ENCODE results near the gene MED15. TPM values are rescaled to one million over a fixed set of nuclear protein-coding genes. Genes with fewer than 3 reads are reported as not detected.

The MED15 gene
- total RNA-seq, 1 donor from 2014 or later: 111 TPM

- H3K27ac Mint-ChIP-seq (ENCODE audit: unreplicated experiment): no peak overlapping the region
- peaks cover 46% of the 10 kb centered on the region for H3K4me1 Mint-ChIP-seq (ENCODE audit: low read depth)
- peaks cover 10% of the 10 kb centered on the region for H3K9me3 Mint-ChIP-seq (ENCODE audit: low read depth)
- DNase-seq (ENCODE audit: low spot score): no peak
- no peaks in the 10 kb centered on the region for H3K27me3 Mint-ChIP-seq (ENCODE audit: low read depth)
- no peak for TF ChIP-seq CTCF (IDR thresholded peaks at IDR 0.05)
- no peak overlapping the region for H3K4me3 Mint-ChIP-seq (ENCODE audit: unreplicated experiment)
- H3K36me3 Mint-ChIP-seq (ENCODE audit: low read depth): peaks cover 35% of the 10 kb centered on the region
Measured at GRCh38 chr22:20559174-20559760, 51.9 kb downstream of the MED15 start.

- no peak overlapping the region for H3K27ac Mint-ChIP-seq (ENCODE audit: unreplicated experiment)
- no peaks in the 10 kb centered on the region for H3K27me3 Mint-ChIP-seq (ENCODE audit: low read depth)
- peaks cover 10% of the 10 kb centered on the region for H3K9me3 Mint-ChIP-seq (ENCODE audit: low read depth)
- H3K4me3 Mint-ChIP-seq (ENCODE audit: unreplicated experiment): no peak overlapping the region
- DNase-seq (ENCODE audit: low spot score): no peak
- H3K4me1 Mint-ChIP-seq (ENCODE audit: low read depth): peaks cover 41% of the 10 kb centered on the region
- no peak for TF ChIP-seq CTCF (IDR thresholded peaks at IDR 0.05)
- peaks cover 37% of the 10 kb centered on the region for H3K36me3 Mint-ChIP-seq (ENCODE audit: low read depth)
Measured at GRCh38 chr22:20560716-20561115, 53.3 kb downstream of the MED15 start.

- H3K9me3 Mint-ChIP-seq (ENCODE audit: low read depth): peaks cover 10% of the 10 kb centered on the region
- no peak overlapping the region for H3K27ac Mint-ChIP-seq (ENCODE audit: unreplicated experiment)
- no peak overlapping the region for H3K4me3 Mint-ChIP-seq (ENCODE audit: unreplicated experiment)
- no peak for TF ChIP-seq CTCF (IDR thresholded peaks at IDR 0.05)
- H3K4me1 Mint-ChIP-seq (ENCODE audit: low read depth): peaks cover 41% of the 10 kb centered on the region
- DNase-seq (ENCODE audit: low spot score): no peak
- H3K27me3 Mint-ChIP-seq (ENCODE audit: low read depth): no peaks in the 10 kb centered on the region
- H3K36me3 Mint-ChIP-seq (ENCODE audit: low read depth): peaks cover 36% of the 10 kb centered on the region
Measured at GRCh38 chr22:20561882-20562281, 54.5 kb downstream of the MED15 start.

- no peak for TF ChIP-seq CTCF (IDR thresholded peaks at IDR 0.05)
- Mint-ChIP-seq H3K36me3 (ENCODE audit: low read depth) (peaks cover 36% of the 10 kb centered on the region), H3K9me3 (ENCODE audit: low read depth) (peaks cover 10% of the 10 kb centered on the region), H3K4me1 (ENCODE audit: low read depth) (peaks cover 41% of the 10 kb centered on the region), H3K27me3 (ENCODE audit: low read depth) (no peaks in the 10 kb centered on the region), H3K4me3 (ENCODE audit: unreplicated experiment) (no peak overlapping the region), H3K27ac (ENCODE audit: unreplicated experiment) (no peak overlapping the region)
- peak; percentile 12 for DNase-seq (ENCODE audit: low spot score)
Measured at GRCh38 chr22:20562607-20563465, 55.4 kb downstream of the MED15 start.

- DNase-seq (ENCODE audit: low spot score): peak; percentile 39
- no peaks in the 10 kb centered on the region for H3K27me3 Mint-ChIP-seq (ENCODE audit: low read depth)
- H3K9me3 Mint-ChIP-seq (ENCODE audit: low read depth): peaks cover 10% of the 10 kb centered on the region
- H3K4me1 Mint-ChIP-seq (ENCODE audit: low read depth): peaks cover 44% of the 10 kb centered on the region
- H3K4me3 Mint-ChIP-seq (ENCODE audit: unreplicated experiment): no peak overlapping the region
- no peak for TF ChIP-seq CTCF (IDR thresholded peaks at IDR 0.05)
- peaks cover 32% of the 10 kb centered on the region for H3K36me3 Mint-ChIP-seq (ENCODE audit: low read depth)
- H3K27ac Mint-ChIP-seq (ENCODE audit: unreplicated experiment): peak overlapping the region; percentile 86
Measured at GRCh38 chr22:20563466-20563906, 56.1 kb downstream of the MED15 start.
